AG04449 (cell line): Measurements from ENCODE around the gene LRP1B.

Experiments used
- CTCF ChIA-PET: fragments of 350-600 bp; formaldehyde crosslinking; extraction: SDS; loops from one replicate; lab custom pipeline; 2021; ENCODE audit warnings: antibody characterized with exemption; lab: Yijun Ruan, JAX
- POLR2A ChIA-PET: fragments of 400-600, 350-600 bp; formaldehyde crosslinking; extraction: SDS; loops from one replicate; lab custom pipeline; 2020; ENCODE audit warnings: antibody characterized with exemption, inconsistent platforms; lab: Yijun Ruan, JAX
- DNase-seq: peaks from one replicate; pipeline ENCODE4 v3.0.0-alpha.2; 2010; ENCODE audit warnings: low read depth, low spot score
- H3K4me3 ChIP-seq: 2 replicates; pipeline ENCODE4 v1.5.1; 2011; ENCODE audit warnings: low read depth, mild to moderate bottlenecking, control low read depth, low read length
- TF ChIP-seq, protein P1 (sequence below): IDR thresholded peaks from one replicate; pipeline ENCODE4 v1.5.1; 2011; ENCODE audit warnings: mild to moderate bottlenecking, moderate library complexity, low read length, control low read depth, inconsistent platforms; ENCODE audit not compliant: insufficient read depth; ENCODE audit errors: missing control alignments

Gene LRP1B

DNA sequence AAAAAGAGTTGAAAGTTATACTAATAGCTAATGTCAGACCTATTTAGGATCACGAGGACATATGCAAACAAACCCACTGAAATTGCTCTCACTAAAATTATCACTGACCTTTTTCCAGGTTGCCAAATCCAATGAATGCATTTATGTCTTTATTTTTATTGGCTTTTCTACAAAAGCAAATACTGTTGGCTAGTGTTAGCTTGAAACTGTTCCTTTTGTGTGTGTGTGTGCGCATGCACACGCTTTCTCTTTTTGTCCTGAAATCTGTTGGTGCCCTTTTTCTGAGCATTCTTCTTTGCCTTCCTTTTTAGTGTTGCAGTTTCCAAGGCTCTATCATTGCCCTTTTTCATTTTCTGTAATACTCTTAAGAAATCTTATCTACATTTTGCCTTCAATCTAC is 1269.2 kb downstream of the LRP1B start:
- TF ChIP-seq, protein P1, sequence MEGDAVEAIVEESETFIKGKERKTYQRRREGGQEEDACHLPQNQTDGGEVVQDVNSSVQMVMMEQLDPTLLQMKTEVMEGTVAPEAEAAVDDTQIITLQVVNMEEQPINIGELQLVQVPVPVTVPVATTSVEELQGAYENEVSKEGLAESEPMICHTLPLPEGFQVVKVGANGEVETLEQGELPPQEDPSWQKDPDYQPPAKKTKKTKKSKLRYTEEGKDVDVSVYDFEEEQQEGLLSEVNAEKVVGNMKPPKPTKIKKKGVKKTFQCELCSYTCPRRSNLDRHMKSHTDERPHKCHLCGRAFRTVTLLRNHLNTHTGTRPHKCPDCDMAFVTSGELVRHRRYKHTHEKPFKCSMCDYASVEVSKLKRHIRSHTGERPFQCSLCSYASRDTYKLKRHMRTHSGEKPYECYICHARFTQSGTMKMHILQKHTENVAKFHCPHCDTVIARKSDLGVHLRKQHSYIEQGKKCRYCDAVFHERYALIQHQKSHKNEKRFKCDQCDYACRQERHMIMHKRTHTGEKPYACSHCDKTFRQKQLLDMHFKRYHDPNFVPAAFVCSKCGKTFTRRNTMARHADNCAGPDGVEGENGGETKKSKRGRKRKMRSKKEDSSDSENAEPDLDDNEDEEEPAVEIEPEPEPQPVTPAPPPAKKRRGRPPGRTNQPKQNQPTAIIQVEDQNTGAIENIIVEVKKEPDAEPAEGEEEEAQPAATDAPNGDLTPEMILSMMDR, result no peak
- POLR2A ChIA-PET, result no interaction called here
- no peak for DNase-seq
- no peak overlapping the region for H3K4me3 ChIP-seq
- CTCF ChIA-PET, result interaction anchor here (1.0 to 1.3 kb wide), 2 partner anchors 9 to 23 kb away, joined by 3 read pairs; no protein-coding TSS in a partner anchor

DNA sequence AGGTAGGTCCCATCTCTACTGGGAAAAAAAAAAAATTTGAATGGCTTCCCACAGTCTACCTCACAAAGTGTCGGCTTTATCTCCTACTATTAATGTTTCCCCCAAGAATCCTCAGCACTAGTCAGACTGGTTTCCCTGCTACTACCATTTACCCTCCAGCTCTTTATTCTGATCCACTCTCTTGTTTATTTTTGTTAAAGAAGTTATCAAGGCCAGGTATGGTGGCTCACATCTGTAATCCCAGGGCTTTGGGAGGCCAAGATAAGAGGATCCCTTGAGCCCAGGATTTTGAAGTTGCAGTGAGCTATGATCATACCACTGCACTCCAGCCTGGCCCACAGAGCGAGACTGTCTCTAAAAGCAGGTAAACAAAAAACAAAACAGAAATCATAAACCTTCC is 1275.3 kb downstream of the LRP1B start:
- DNase-seq, result no peak
- TF ChIP-seq, protein P1, result no peak
- CTCF ChIA-PET, result no interaction called here

DNA sequence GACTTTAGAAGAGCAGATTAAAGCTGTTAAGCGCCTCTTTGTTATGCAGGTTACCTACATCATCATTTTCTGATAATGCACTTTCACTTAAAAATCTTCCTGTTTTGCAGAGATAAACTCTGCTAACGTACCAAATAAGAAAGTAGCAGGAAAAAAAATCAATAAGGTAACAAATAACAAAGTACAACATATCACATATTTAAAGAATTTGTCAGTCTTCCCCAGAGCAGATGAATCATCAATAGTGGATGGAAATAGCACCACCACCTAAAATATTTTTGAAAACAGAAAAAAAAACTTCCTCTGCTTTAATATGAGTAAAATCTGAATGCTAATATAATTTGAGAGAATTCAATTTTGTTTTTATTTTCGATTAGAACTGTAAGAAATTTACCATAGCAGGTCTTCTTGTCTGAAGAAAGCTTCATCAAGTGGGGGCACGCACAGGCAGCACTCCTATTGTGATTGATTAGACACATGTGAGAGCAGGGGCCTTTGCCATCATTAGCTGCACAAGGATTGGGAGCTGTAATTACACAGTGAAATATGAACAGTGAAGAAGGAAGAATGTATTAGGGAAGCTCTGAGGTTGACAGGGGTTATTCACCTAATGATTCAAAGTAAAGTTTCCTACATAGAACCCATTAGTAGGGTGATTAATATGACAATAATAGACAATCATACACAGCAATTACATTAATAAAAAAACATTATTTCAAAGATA is 1279.4 kb downstream of the LRP1B start:
- CTCF ChIA-PET, result no interaction called here
- TF ChIP-seq, protein P1, result no peak
- H3K4me3 ChIP-seq, result no peak overlapping the region
- POLR2A ChIA-PET, result no interaction called here
- no peak for DNase-seq

More for the DNA sequence above, 1275.3 kb downstream of the LRP1B start:
- POLR2A ChIA-PET, result no interaction called here
- no peak overlapping the region for H3K4me3 ChIP-seq

DNA sequence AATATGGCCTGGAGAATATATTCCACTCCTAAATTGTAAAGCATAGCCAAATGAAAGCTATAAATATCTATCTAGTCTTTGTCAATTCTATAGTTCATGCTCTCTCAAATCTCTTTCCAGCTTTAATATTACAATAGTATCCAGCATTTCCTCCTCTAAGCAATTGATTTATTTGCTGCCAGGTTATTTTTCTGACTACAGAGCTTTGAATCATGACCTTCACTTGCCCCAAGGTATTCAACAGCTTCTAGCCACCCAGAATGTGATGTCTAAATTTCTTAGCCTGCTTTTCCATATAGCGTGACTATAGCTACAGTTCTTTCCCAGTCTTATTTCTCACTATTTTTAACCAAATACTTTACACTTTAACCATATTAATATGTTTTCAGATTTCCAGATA is 1287.6 kb downstream of the LRP1B start:
- POLR2A ChIA-PET, result no interaction called here
- DNase-seq, result no peak
- TF ChIP-seq, protein P1, result no peak
- CTCF ChIA-PET, result no interaction called here
- H3K4me3 ChIP-seq, result no peak overlapping the region

DNA sequence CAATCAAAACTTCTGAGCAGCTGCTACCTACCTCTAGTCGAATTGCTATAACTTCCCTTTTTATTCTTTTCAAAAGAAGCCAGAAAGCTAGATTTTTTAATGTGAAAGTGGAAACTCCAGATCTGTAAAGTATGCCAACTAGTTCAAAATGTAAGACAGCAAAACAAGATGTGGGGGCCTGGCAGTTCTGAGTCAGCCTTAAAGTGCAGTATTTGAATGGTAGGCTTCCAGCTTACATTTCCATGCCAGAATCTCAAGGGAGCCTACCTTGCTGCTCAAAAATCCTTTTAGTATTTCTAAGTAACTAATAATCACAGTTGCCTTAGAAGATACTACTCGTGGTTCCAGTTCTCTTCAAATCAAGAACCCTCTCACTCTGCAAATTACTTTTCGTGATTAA is 1288.7 kb downstream of the LRP1B start:
- CTCF ChIA-PET, result no interaction called here
- H3K4me3 ChIP-seq, result no peak overlapping the region
- POLR2A ChIA-PET, result no interaction called here
- TF ChIP-seq, protein P1, result no peak
- DNase-seq, result no peak

DNA sequence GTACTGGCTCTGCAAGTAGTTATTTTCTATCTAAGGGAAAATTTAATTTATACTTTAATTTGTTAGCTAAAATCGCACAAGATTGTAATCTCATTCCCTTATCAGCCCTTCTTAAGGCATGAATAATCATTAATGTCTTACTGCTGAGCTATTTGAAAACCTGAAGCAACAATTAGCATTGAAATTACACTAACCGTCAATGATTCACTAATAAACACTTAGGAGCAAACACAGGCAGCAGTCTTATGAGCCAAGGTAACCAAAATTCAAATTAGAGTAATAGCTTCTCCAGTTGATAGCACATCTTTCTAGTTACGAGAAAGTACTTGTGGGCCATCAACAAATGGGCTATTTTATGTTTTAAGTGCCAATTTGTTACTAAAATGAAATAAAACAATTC is 1289.7 kb downstream of the LRP1B start:
- TF ChIP-seq, protein P1, result no peak

More for the DNA sequence above, 1289.7 kb downstream of the LRP1B start:
- CTCF ChIA-PET, result interaction anchor here (1.0 kb wide), 1 partner anchor 13 kb away, joined by 3 read pairs; no protein-coding TSS in a partner anchor
- no peak overlapping the region for H3K4me3 ChIP-seq
- POLR2A ChIA-PET, result no interaction called here
- no peak for DNase-seq
